ENCODE results near the gene ZSWIM1. TPM values are rescaled to one million over a fixed set of nuclear protein-coding genes. Genes with fewer than 3 reads are reported as not detected.
A peak's percentile ranks its signal among the peaks of the same experiment; 100 is the strongest.

ZSWIM1 gene
- total and polyA plus RNA-seq, 2 donors (not counting 1 experiment from before 2014, with no cell fraction given): 5.4 to 15.7 TPM

GRCh38 chr20:45857882-45858216 lies 23.2 kb upstream of the ZSWIM1 start:
- Histone ChIP-seq H3K79me2 (ENCODE audit: control insufficient read depth, insufficient read depth, low read length) (peaks cover 76% of the 10 kb centered on the region), H3K36me3 (replicated peaks in 1 of 2; ENCODE audit: control extremely low read depth in 1 of 2, control insufficient read depth in 1 of 2, extremely low read depth in 1 of 2, insufficient read depth in 2 of 2, low read length in 1 of 2) (peaks cover 0 to 20% of the 10 kb centered on the region in 2 experiments), H2AFZ (ENCODE audit: insufficient read depth, low read depth, low read length, poor library complexity, severe bottlenecking) (peak overlapping the region; percentile 90), H3K27ac (ENCODE audit: low read length in 2 of 2) (peak overlapping the region; percentile 88), H3K9me3 (ENCODE audit: control extremely low read depth in 1 of 3, control insufficient read depth in 2 of 3, insufficient read depth in 1 of 3, low read length in 2 of 3) (peaks cover 0 to 3% (median 0%) of the 10 kb centered on the region in 3 donors), H4K20me1 (ENCODE audit: control insufficient read depth, insufficient read depth, low read length, poor library complexity, severe bottlenecking) (no peaks in the 10 kb centered on the region), H3K4me1 (ENCODE audit: control insufficient read depth in 2 of 2, insufficient read depth in 2 of 2, low read length in 2 of 2) (peaks cover 18 to 29% of the 10 kb centered on the region in 2 donors), H3K4me2 (replicated peaks; ENCODE audit: low read depth, low read length, poor library complexity, severe bottlenecking) (peak overlapping the region; percentile 90), H3K27me3 (replicated peaks in 1 of 4; ENCODE audit: control extremely low read depth in 1 of 4, control insufficient read depth in 3 of 4, insufficient read depth in 4 of 4, low read length in 3 of 4) (no peaks in the 10 kb centered on the region), H3K4me3 (ENCODE audit: control extremely low read depth in 1 of 5, extremely low read depth in 1 of 5, insufficient read depth in 1 of 5, low read depth in 2 of 5, low read length in 4 of 5) (peak overlapping the region; percentile 69 to 94 (median 81)), H3K9ac (ENCODE audit: low read length) (peak overlapping the region; percentile 78)
- no peaks in the 10 kb centered on the region for H3K9me3 Mint-ChIP-seq (ENCODE audit: insufficient read depth)
- ChIA-PET POLR2A (interaction anchor here (0.6 to 1.6 kb wide), 5 partner anchors 16 to 451 kb away, joined by 3 to 5 read pairs (median 4); partner anchors contain the start of genes CTSA, NEURL2 and PCIF1), CTCF (no interaction called here)
- 38% methylated on average over 1 of the region's 13 CpGs for WGBS (ENCODE audit: insufficient coverage)
- no peak for DNase-seq
- peak overlapping the region; percentile 96 for H3K27ac Mint-ChIP-seq
- intact Hi-C loops (cut with micrococcal nuclease): loop anchor here (1.0 kb wide), 7 partner anchors 23 to 113 kb away; partner anchors contain the start of genes CTSA, DNTTIP1, NEURL2 and UBE2C
- peaks cover 38% of the 10 kb centered on the region for H3K4me1 Mint-ChIP-seq
- TF ChIP-seq EZH2 (IDR thresholded peaks at IDR 0.05; ENCODE audit: borderline replicate concordance, insufficient read depth, low read depth, low read length, poor library complexity, severe bottlenecking) (no peak), CTCF (IDR thresholded peaks at IDR 0.05) (no peak)
- H3K4me3 Mint-ChIP-seq: peak overlapping the region; percentile 93
- no peaks in the 10 kb centered on the region for H3K27me3 Mint-ChIP-seq
- peak; percentile 4 for ATAC-seq (ENCODE audit: low read depth)

GRCh38 chr20:45859916-45860315 lies 21.1 kb upstream of the ZSWIM1 start:
- no peaks in the 10 kb centered on the region for H3K9me3 Mint-ChIP-seq (ENCODE audit: insufficient read depth)
- no peak for ATAC-seq (ENCODE audit: low read depth)
- Histone ChIP-seq H3K4me3 (ENCODE audit: control extremely low read depth in 1 of 5, extremely low read depth in 1 of 5, insufficient read depth in 1 of 5, low read depth in 2 of 5, low read length in 4 of 5) (no peak overlapping the region), H2AFZ (ENCODE audit: insufficient read depth, low read depth, low read length, poor library complexity, severe bottlenecking) (no peak overlapping the region), H3K27me3 (replicated peaks in 1 of 4; ENCODE audit: control extremely low read depth in 1 of 4, control insufficient read depth in 3 of 4, insufficient read depth in 4 of 4, low read length in 3 of 4) (no peaks in the 10 kb centered on the region), H3K9ac (ENCODE audit: low read length) (no peak overlapping the region), H3K4me2 (replicated peaks; ENCODE audit: low read depth, low read length, poor library complexity, severe bottlenecking) (no peak overlapping the region), H3K27ac (ENCODE audit: low read length in 2 of 2) (no peak overlapping the region), H3K9me3 (ENCODE audit: control extremely low read depth in 1 of 3, control insufficient read depth in 2 of 3, insufficient read depth in 1 of 3, low read length in 2 of 3) (peaks cover 0 to 3% (median 0%) of the 10 kb centered on the region in 3 donors), H4K20me1 (ENCODE audit: control insufficient read depth, insufficient read depth, low read length, poor library complexity, severe bottlenecking) (no peaks in the 10 kb centered on the region), H3K4me1 (ENCODE audit: control insufficient read depth in 2 of 2, insufficient read depth in 2 of 2, low read length in 2 of 2) (peaks cover 18 to 26% of the 10 kb centered on the region in 2 donors), H3K79me2 (ENCODE audit: control insufficient read depth, insufficient read depth, low read length) (peaks cover 63% of the 10 kb centered on the region), H3K36me3 (replicated peaks in 1 of 2; ENCODE audit: control extremely low read depth in 1 of 2, control insufficient read depth in 1 of 2, extremely low read depth in 1 of 2, insufficient read depth in 2 of 2, low read length in 1 of 2) (peaks cover 0 to 3% of the 10 kb centered on the region in 2 experiments)
- H3K4me1 Mint-ChIP-seq: peaks cover 34% of the 10 kb centered on the region
- TF ChIP-seq CTCF (IDR thresholded peaks at IDR 0.05) (no peak), EZH2 (IDR thresholded peaks at IDR 0.05; ENCODE audit: borderline replicate concordance, insufficient read depth, low read depth, low read length, poor library complexity, severe bottlenecking) (no peak)
- no peak for DNase-seq
- ChIA-PET POLR2A (no interaction called here), CTCF (no interaction called here)
- H3K4me3 Mint-ChIP-seq: no peak overlapping the region
- H3K27me3 Mint-ChIP-seq: no peaks in the 10 kb centered on the region
- 100% methylated on average over 5 of the region's 5 CpGs for WGBS (ENCODE audit: insufficient coverage)
- H3K27ac Mint-ChIP-seq: no peak overlapping the region
- intact Hi-C loops (cut with micrococcal nuclease): no loop called here
